ENCODE data around the gene AKAP6.
"Not testable (repeated sequence)": the region's sequence is repeated elsewhere in the genome, so short reads cannot be mapped to it uniquely, and the experiment has no call there.

AKAP6 gene

DNA sequence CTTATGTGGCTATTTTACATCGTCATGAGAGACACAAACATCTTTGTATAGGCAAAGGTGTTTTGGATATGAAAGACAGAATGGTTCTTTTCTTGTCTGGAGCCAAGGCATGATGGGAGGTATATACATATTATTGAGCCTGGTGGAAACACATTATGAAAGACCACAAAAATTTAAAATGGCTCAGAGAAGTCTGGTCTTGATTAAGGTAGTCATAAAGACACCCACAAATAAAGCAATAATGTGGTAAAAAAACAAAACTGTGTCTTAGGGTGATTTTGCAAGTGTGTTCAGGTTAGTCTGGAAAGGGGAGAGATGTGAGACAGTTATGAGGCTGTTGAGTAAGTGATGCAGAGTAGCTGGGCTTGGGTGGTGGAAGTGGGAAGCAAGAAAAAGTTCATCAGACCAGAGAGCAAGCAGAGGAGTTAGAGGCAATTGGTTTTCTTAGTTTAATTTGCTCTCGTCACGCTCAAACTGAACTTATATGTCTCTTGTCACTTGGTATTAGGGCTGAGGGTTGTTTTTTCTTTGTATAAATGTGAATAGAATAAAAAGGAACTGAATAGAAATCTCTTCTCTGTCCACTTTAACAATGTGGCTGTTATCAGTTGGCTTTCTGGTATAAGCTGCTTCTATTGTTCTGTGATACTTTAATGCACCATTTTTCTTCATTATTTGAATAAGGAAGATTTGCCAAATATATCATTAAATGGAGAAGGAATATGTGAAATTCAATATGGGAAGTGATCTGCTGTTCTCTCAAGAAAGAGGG, 115.0 kb downstream of the AKAP6 start:
- no peak for DNase-seq (ENCODE audit: low read depth)

DNA sequence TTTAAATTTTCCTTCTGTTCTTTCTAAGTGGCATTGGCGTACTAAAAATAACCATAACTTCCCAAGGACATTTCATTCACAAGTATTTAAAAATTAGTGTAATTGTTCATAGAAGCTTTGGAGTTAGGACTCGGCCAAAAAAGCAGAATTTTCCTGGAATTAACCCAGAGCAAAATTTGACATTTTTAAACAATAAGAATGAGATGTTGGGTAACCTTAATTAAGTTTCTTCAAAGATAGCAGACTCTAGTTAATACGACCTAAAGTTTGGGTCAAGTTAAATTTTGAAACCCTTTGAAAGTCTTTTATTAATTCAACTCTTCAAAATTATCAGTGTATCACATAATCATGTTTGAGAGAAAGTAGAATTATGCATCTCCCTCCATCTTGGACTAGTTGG, 118.3 kb downstream of the AKAP6 start:
- DNase-seq (ENCODE audit: low read depth) = no peak

DNA sequence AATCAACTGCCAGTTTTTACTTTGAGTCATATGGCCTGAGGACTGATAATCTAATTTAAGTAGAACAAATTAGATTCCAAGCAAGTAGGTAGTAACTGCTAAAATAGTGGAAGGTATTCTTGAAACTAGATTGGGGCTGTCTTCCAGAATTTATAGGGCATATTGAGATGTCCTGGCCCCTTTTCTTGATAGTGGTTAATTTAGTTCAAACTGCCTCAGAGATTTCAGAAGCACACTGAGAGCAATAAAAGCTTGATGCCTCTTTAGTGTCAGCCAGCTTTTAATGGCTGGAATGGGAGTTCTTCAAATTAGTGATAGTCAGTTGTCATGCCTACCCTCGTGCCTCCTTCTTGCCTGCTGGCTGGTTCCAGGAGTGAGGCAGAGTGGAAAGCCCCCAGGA, 120.5 kb downstream of the AKAP6 start:
- DNase-seq (ENCODE audit: low read depth) = no peak

DNA sequence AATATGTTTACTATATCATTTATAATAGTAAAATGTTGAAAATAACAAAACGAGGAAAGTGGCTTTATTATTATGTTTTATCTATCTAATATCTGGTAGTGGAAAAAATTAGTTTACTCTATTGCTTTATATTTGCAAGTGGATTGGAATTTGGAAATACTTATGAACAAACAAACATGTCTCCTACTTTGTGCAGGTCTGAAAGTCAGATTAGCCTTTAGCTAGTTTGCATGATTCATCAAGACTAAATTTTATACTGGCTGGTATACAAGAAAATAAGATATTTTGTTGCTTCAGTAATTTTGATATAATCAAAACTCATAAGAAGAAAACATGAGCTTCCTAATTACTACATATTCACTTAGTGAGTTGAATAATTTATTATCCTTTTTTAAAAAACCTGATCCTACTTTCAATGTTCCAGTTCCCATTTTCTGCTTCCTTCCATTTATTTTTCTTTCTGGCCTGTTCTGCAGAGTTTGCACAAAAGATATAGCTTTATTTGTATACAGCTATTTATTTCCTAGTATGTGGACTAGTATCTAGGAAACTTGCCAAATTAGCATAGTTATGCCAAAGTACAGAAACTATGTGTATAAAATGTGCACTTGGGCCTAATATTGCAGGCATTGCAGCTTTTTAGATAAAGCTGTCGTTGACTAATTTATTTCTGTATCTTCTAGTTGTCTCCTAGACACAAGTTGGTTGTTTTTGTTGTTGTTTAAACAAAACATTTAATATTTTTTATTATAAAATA, 122.0 kb downstream of the AKAP6 start:
- DNase-seq (ENCODE audit: low read depth) = no peak

DNA sequence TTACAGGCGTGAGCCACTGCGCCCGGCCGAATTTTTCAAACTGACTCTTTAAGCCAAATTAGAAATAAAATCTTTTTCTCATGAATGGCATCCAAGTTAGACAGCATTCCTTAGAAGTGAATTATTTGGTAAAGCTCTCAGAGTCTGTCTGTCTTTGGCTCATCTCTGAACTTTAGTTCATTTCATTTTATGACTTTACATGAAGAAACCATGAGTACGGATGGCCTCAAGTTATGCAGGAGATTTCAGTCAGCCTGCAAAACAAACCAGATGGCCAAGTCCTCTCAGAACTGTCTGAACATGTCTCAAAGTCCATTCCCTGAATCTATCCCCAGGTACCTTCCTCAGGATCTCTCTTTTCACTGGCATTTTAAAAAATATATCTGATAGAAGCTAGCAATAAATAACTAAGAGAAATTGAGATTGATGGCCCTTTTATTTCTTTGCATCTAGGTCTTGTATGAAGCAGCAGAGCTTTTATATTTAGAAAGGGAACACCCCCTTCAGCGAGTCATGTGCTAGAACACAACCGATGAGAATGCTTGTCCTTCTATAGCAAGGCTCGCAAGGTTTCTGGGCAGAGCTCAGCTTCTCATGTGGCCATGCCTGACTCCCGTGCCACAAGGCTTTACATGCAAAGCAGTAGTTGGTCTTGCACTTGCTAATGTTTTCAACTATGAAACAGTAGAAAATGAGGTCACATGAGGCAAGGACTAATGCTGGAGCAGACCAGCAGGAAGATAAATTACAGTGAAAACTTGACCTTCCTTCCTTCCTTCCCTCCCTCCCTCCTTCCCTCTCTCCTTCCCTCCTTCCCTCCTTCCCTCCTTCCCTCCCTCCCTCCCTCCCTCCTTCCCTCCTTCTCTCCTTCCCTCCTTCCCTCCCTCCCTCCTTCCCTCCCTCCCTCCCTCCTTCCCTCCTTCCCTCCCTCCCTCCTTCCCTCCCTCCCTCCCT, 125.0 kb downstream of the AKAP6 start:
- DNase-seq (ENCODE audit: low read depth) = peak; percentile 34

DNA sequence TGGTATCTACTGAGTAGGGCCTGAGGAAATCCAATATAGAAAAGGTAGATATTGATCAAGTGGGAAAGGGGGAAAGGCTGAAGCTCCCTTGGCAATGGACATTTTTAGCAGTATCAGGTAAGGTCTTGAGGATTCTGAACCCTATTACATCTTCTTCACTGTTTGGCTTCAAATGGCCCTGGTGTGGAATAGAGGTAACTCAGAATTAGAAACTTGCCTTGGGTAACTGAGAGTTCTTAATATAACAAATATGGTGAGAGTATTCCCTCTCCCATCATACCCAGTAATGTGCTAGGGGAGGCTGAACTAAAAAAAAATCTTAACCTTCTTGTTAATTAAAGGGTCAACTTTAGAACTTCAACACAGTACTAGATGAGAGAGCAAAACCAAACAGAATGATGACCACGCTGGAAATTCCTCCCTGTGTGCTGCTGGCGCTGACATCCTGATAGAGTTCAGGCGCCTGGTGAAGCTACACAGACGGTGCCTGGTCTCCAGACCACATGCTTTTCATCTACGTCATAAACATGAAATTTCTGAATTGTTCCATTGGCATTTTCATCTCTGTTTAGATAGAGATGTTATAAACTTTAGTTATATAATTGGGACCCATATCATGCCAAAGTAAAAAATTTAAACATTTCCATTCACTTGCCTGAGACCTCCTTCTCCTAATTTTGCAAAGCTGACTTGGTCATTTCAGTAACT, 128.3 kb downstream of the AKAP6 start:
- DNase-seq (ENCODE audit: low read depth) = no peak

DNA sequence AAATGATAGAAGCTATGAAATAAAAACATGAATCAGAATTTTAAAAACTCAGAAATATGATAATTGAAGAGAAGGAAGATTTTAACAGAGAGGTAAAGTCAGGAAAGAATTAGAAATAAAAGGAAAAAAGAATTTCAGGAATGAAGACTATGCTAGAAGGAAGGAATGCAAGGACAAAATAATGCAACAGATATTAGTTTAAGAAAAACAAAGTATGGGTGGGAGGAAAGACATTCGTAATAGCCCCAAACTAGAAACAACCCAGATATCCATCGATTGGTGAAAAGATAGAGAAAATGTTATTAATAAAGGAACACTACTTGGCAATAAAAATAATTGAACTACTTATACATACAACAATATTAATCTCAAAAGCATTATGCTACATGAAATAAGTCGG, 129.6 kb downstream of the AKAP6 start:
- no peak for DNase-seq (ENCODE audit: low read depth)

DNA sequence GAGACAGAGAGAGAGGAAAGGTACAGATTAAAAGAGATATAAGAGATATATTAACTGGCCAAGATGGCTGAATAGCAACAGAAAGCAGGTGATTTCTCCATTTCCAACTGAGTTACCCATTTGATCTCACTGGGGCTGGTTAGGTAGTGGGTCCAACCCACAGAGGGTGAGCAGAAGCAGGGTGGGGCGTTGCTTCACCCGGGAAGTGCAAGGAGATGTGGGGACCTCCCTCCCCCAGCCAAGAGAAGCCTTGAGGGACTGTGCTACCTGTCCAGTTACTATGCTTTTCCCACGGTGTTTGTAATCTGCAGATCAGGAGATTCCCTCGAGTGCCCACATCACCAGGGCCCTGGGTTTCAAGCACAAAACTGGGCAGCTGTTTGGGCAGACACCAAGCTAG, 131.2 kb downstream of the AKAP6 start:
- DNase-seq (ENCODE audit: low read depth) = no peak

DNA sequence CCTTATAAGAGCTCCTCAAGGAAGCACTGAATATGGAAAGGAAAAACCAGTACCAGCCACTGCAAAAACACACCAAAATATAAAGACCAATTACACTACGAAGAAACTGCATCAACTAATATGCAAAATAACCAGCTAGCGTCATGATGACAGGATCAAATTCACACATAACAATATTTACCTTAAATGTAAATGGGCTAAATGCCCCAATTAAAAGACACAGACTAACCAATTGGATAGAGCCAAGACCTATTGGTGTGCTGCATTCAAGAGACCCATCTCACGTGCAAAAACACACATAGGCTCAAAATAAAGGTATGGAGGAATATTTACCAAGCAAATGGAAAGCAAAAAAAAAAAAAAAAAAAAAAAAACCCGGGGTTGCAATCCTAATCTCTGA, 133.5 kb downstream of the AKAP6 start:
- not testable (repeated sequence) for DNase-seq (ENCODE audit: low read depth)

DNA sequence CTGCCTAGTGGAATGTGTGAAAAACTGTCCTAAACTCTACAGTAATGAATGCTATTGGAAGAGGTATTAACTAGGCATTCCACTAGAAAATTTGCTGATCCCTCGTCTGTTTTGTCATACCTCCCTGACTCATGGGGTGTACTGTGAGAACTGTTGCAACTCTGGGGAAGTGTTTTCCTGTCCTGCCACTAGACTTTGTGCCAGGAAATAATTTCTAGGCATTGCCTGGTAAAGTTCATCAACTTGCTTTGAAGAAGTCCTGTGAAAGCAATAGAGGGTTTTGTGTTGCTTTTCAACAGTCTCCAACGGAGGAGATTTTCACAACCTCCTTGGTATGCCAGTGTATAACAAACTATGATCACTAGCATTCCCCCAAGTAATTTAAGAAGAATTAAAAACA, 139.9 kb downstream of the AKAP6 start:
- peak; percentile 73 for DNase-seq (ENCODE audit: low read depth)

DNA sequence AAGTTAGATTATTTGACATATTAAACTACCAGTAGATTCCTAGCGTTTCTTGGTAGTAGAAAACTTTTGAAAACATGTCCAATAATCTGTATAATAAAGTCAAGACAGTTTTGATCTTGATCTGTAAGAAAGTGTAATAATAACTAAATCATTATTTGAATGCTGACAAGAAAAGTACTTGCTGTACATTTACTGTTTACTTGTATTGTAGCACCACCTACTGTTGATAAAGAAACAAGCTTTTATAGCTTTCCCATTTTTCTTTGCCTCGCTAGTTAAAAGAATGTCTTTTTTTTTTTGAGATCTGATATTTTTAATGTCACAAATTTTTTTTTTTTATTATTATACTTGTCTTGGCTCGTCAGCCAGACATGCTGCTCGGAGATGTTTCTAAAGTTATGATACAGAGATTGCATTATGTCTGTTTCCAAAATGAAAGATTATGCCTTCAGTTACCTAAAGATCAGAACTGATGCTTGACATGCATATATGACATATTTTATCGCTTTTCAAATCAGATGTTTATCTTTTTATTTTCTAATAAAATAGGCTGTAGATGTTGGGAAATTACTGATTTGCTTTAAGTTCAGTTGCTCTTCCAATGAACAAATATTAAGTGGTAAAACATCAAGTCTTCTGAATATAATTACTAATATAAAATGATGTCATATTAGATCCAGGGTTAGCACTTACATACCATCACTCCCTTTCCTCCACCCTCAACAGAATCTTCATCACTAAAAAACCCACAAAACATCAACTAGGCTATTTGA, 140.5 kb downstream of the AKAP6 start:
- DNase-seq (ENCODE audit: low read depth) = no peak

DNA sequence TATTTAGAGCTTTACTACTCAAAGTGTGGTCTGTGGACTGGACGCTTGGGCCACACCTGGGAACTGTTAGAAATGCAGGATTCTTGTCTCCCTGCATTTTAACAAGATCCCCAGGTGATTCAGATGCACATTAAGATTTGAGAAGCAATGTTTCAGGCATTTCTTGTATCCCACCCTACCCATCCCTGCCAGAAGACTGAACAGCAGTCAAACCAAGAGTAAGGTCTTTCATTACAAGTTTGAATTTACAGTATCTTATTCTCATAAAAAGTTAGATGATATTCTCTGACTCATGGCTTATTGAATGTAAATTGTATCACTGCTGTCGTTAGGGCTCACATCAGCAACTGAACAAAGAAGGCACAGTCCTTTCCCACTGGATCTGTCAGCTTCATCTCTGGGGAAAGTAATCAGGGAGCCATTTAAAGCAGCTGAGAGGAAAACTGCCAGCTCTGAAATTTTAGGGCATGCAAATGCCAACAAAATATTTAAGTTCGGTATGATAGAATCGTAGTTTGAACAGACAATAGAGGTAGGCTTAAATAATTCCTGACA, 141.1 kb downstream of the AKAP6 start:
- no peak for DNase-seq (ENCODE audit: low read depth)

DNA sequence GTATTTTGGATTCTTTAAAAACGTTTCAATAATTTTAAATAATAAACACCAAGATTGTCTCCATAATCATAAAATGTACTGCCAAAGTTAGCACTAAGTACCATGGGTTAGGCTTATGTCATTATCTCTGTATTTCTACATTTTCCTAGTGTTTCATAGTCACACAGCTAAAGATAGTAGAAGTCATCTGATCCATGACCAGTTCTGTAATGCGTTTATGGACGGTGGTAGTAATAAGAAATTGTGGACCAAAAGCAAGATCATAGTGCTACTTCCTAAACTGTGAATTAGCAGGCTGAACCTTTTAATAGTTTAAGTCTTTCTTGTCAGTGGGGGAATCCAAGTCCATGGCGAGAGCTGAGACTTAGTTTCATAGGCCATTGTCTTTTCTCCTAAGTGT, 142.1 kb downstream of the AKAP6 start:
- no peak for DNase-seq (ENCODE audit: low read depth)

DNA sequence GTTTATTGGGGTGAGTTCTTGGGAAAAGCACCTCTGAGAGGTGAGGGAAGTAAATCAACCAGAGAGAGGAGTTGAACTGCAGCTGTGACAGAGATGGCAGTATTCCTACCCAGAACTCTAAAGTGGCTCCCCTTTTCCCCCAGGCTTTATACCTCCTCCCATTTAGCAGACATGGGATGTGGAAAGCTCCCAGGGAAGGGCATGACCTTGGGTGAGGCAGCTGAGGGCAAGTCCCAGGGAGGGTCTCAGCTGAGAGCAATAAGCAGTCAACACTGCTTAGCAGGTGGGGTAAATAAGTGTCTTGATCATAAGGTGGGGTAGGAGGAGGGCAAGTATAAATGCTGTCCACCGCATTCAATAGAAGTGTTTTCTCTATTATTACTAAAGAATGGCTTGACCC, 143.0 kb downstream of the AKAP6 start:
- DNase-seq (ENCODE audit: low read depth) = no peak

DNA sequence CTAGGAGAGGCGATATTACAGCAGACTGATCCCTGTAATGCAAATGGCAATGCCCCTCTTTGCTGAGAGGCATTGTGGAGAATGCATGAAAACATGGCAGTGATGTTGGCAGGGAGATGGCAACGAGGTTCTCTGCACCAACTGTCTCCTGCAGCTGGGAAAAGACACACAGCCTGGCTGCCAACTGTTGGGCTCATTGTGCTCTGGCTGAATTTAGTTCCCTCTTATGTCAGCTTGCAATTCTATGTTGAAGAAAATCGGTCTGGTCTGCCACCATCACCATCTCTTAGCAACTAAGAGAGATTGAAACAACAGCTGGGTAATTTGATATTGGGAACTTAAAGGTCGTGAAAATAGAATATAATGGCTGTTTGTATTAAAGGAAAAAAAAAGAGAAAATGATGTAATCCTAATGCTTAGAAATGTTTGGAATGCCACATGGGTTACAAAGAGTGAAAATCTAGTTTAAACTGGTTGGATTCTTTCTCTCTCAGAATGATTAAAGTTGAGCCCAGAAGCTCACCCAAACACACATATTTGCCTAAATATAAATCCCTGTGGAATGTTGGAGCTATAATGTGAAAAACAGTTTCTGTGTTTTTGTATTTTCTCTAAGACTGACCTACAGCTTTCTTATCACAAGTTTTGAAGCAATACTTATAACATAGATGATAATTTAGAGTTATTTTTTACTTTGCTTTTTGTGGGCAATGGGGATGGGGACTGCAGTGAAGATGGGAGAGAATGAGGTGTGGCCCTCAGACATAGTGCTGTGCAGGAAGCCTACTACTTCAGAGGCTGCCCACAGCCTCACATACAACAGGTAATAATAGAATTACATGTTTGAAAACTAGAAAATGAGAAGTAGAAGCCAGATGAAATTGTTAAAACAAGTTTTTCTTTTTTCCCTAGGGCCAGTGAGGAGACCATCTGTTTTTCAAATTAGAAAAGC, 143.7 kb downstream of the AKAP6 start:
- DNase-seq (ENCODE audit: low read depth) = no peak

DNA sequence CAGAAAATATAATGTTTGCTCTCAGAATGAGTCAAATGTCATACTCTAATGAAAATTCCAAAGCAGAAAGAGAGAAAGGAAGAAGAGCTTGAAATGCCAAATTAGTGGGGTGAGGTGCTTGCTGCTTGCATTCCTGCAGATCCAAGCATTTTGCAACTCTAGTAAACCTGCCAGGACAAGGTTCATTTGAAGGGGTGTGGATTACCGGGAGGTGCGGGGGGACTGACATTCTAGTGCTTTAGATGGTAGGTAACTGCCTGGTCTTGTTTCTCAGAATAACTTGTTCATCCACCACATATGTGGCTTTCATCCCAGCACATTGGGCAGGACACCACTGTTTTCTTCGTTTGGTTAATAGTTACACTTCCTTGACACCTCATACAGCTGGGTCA, 144.4 kb downstream of the AKAP6 start:
- DNase-seq (ENCODE audit: low read depth) = peak; percentile 84

DNA sequence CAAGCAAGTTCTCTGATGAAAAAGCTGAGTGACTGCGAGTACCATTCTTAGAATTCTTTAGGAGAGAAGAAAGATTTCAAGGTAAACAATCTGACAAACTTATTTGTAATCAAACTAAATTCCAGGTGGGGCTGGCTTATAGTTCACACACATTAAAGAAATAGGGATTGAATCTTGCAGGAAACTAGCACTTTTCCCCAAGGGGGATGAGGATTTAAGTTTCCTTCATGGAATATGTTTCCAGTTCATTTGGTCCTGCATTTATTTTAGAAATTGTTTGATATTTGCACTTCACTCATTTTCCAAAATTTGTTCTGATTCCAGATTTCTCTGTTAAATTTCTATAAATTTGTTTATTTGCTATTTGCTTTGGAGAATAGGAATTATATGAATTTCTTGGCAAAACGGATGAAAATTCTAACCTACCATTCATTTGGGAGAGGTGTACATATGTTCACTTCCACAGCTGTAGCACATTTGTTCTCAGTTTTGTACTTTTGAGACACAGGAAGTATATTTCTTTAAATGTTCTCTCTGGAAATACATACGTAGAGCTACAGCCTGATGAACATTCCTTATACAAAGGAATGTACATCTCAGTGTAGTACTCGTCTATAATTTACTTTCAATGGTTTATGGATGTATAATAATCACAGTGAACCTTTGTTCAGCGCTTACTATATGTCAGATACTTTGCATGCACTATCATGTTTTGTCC, 145.5 kb downstream of the AKAP6 start:
- DNase-seq (ENCODE audit: low read depth) = no peak

DNA sequence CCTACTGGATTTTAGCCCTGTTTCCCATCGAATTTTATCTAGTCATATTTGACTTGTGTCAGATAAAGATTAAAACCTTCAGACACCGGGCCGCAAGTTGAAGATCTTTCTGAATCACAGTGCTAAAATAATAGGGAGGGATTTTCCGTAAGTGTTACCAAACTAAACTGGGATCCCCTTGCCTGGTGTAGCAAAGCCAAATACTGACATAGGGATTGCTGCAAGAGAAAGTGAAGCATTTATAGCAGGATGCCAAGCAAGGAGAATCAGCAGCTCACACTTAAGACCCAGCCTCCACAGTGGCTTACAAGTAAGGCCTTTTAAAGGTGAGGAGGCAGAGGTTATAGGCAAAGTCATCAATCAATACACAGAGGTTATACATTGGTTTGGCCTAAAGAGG, 147.4 kb downstream of the AKAP6 start:
- DNase-seq (ENCODE audit: low read depth) = no peak

DNA sequence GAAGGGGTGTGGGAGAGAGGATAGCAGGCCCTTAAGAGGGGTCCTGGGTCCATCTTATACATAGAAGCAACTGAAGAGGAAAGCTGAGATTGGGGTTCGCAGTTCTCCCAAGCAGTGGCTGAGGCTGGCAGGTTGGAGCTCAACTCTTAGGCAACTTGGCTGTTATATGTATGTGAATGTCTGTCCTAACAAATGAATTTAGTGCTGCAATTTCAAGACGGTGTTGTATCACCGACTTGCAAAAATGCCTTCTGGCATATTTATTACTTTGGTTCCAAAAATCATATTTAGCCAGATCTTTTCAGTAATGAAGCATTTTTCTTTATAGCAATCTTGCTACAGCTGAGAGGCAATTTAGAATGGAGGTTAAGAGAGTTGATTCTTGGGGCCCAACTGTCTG, 148.3 kb downstream of the AKAP6 start:
- DNase-seq (ENCODE audit: low read depth) = no peak
